NB4 (cell line): Measurements from ENCODE around the gene FANCC.

ENCODE experiments used
- POLR2A ChIP-seq: IDR thresholded peaks from 2 replicates; pipeline ENCODE4 v1.6.1; 2011; ENCODE audit warnings: mild to moderate bottlenecking; ENCODE audit not compliant: insufficient read length; ENCODE audit errors: extremely low read depth
- TF ChIP-seq, protein P1 (sequence below): IDR thresholded peaks from one replicate; pipeline ENCODE4 v1.5.1; 2012; ENCODE audit warnings: low read depth, low read length

DNA sequence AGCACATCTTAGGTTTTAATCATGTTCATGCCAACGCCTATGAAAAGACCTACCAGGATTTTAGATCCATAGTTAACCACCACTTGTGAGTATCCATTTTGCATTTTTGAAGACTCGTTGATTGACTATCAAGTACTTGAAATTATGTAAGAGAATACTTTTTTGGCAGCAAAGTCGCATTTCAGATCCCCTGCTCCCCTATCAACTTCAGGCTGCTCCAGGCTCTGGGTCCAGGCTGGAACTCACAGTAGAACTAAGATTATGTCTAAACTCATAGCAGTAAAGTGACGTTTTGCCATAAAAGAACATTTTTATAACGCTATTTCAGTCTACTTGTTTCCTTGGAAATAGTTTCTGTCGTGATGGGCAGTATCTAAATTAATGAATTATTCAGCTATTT lies 267.7 kb downstream of the FANCC start:
- TF ChIP-seq, protein P1, sequence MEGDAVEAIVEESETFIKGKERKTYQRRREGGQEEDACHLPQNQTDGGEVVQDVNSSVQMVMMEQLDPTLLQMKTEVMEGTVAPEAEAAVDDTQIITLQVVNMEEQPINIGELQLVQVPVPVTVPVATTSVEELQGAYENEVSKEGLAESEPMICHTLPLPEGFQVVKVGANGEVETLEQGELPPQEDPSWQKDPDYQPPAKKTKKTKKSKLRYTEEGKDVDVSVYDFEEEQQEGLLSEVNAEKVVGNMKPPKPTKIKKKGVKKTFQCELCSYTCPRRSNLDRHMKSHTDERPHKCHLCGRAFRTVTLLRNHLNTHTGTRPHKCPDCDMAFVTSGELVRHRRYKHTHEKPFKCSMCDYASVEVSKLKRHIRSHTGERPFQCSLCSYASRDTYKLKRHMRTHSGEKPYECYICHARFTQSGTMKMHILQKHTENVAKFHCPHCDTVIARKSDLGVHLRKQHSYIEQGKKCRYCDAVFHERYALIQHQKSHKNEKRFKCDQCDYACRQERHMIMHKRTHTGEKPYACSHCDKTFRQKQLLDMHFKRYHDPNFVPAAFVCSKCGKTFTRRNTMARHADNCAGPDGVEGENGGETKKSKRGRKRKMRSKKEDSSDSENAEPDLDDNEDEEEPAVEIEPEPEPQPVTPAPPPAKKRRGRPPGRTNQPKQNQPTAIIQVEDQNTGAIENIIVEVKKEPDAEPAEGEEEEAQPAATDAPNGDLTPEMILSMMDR = no peak
- no peak for TF ChIP-seq POLR2A
